H1 (cell line): Measurements from ENCODE around the gene CACNA1E. TPM values are rescaled to one million over a fixed set of nuclear protein-coding genes. Genes with fewer than 3 reads are reported as not detected.

Source experiments
- CTCF ChIA-PET: fragments of 300-600 bp; sonication (Branson Sonifier 250); formaldehyde crosslinking; loops from one replicate; lab custom pipeline; 2021; ENCODE audit not compliant: partially characterized antibody; lab: Charles Lee
- POLR2A ChIA-PET: fragments of 300-600 bp; sonication (Branson Sonifier 250); formaldehyde crosslinking; loops from one replicate; lab custom pipeline; 2021; ENCODE audit warnings: inconsistent platforms; ENCODE audit not compliant: partially characterized antibody; lab: Charles Lee
- DNase-seq, 2 experiments: peaks; one replicate each; pipeline versions ENCODE4 v3.0.0 to v3.0.0-alpha.2; 2010 to 2022; ENCODE audit warnings: low spot score in 2 of 2, low read depth in 1 of 2, mixed read lengths in 1 of 2
- FAIRE-seq: peaks from 2 replicates; lab custom pipeline; 2011; peaks lifted over from hg19 to GRCh38; lab: Jason Lieb, UNC
- H2AFZ ChIP-seq: 2 replicates; pipeline ENCODE4 v1.8.1; 2012; ENCODE audit warnings: low read length, inconsistent platforms
- H2AK5ac ChIP-seq: 2 replicates; pipeline ENCODE4 v1.6.1; 2013; ENCODE audit warnings: low read depth, low read length
- H2BK120ac ChIP-seq: replicated peaks from 2 replicates; pipeline ENCODE3; 2013; ENCODE audit warnings: low read depth, low read length, inconsistent platforms
- H2BK12ac ChIP-seq: 2 replicates; pipeline ENCODE4 v1.6.1; 2013; ENCODE audit warnings: low read depth, low read length
- H2BK15ac ChIP-seq: 2 replicates; pipeline ENCODE4 v1.6.1; 2013; ENCODE audit warnings: low read length
- H2BK20ac ChIP-seq: 2 replicates; pipeline ENCODE4 v1.6.1; 2013; ENCODE audit warnings: low read length
- H2BK5ac ChIP-seq: 2 replicates; pipeline ENCODE4 v1.6.1; 2013; ENCODE audit warnings: low read depth, low read length
- H3K14ac ChIP-seq: 2 replicates; pipeline ENCODE4 v1.6.1; 2013; ENCODE audit warnings: inconsistent platforms; ENCODE audit not compliant: insufficient read length
- H3K18ac ChIP-seq: 2 replicates; pipeline ENCODE4 v1.6.1; 2013; ENCODE audit warnings: low read length; ENCODE audit errors: extremely low read depth
- H3K23ac ChIP-seq: 2 replicates; pipeline ENCODE4 v1.6.1; 2013; ENCODE audit warnings: inconsistent platforms; ENCODE audit not compliant: insufficient read length
- H3K23me2 ChIP-seq: 2 replicates; pipeline ENCODE4 v1.6.1; 2013; ENCODE audit warnings: low read depth, low read length
- H3K27ac ChIP-seq: 2 replicates; pipeline ENCODE4 v1.6.1; 2011; ENCODE audit warnings: low read depth, low read length, inconsistent platforms
- H3K27me3 ChIP-seq, 4 experiments: replicated peaks in 1 of 4; 1 replicate in 1 of 4; 2 replicates in 3 of 4; pipeline versions ENCODE4 v1.6.1 to v1.8.1; 2011 to 2013; ENCODE audit warnings: low read length in 3 of 4, mild to moderate bottlenecking in 3 of 4, inconsistent platforms in 2 of 4, mixed read lengths in 2 of 4, moderate library complexity in 1 of 4; ENCODE audit not compliant: control insufficient read depth in 3 of 4, insufficient read depth in 3 of 4; ENCODE audit errors: extremely low read depth in 1 of 4
- H3K36me3 ChIP-seq, 4 experiments: 2 replicates each; pipeline versions ENCODE4 v1.6.1 to v1.8.1; 2011 to 2013; ENCODE audit warnings: mild to moderate bottlenecking in 4 of 4, low read length in 3 of 4, moderate library complexity in 2 of 4, control low read depth in 1 of 4, inconsistent platforms in 1 of 4; ENCODE audit not compliant: insufficient read depth in 4 of 4, control insufficient read depth in 2 of 4
- H3K4ac ChIP-seq: replicated peaks from 2 replicates; pipeline ENCODE3; 2013; ENCODE audit warnings: low read length, low read depth, mixed read lengths, inconsistent platforms; ENCODE audit not compliant: insufficient read length
- H3K4me1 ChIP-seq, 4 experiments: replicated peaks in 1 of 4; 1 replicate in 1 of 4; 2 replicates in 3 of 4; pipeline versions ENCODE4 v1.6.1 to v1.8.1; 2011 to 2013; ENCODE audit warnings: low read length in 3 of 4, inconsistent platforms in 2 of 4, mixed read lengths in 1 of 4; ENCODE audit not compliant: insufficient read depth in 4 of 4, control insufficient read depth in 3 of 4
- H3K4me2 ChIP-seq, 2 experiments: 2 replicates each; pipeline versions ENCODE4 v1.6.1 to v1.8.1; 2011 to 2013; ENCODE audit warnings: low read depth in 2 of 2, low read length in 2 of 2, control low read depth in 1 of 2, inconsistent platforms in 1 of 2, mild to moderate bottlenecking in 1 of 2; ENCODE audit not compliant: insufficient read depth in 1 of 2
- H3K4me3 ChIP-seq, 4 experiments: fragments of 200-600, 300-600 bp in 1 of 4; sonication (generic), shearing (Covaris generic), sonication (Bioruptor Twin) in 1 of 4; 2 replicates each; pipeline versions ENCODE4 v1.5.1 to v1.8.1; 2011 to 2016; ENCODE audit warnings: low read length in 4 of 4, low read depth in 3 of 4, control low read depth in 2 of 4, inconsistent platforms in 2 of 4, mild to moderate bottlenecking in 2 of 4, mixed read lengths in 1 of 4, moderate library complexity in 1 of 4; ENCODE audit not compliant: insufficient read depth in 2 of 4; ENCODE audit errors: extremely low read depth in 1 of 4
- H3K56ac ChIP-seq: replicated peaks from 2 replicates; pipeline ENCODE3; 2013; ENCODE audit warnings: low read depth, mild to moderate bottlenecking, mixed read lengths, low read length, inconsistent platforms; ENCODE audit not compliant: insufficient read length
- H3K79me1 ChIP-seq: 2 replicates; pipeline ENCODE4 v1.6.1; 2013; ENCODE audit warnings: low read depth, low read length, control low read depth
- H3K79me2 ChIP-seq, 2 experiments: 2 replicates each; pipeline versions ENCODE4 v1.6.1 to v1.8.1; 2012 to 2013; ENCODE audit warnings: low read length in 2 of 2, mild to moderate bottlenecking in 2 of 2, inconsistent platforms in 1 of 2; ENCODE audit not compliant: insufficient read depth in 2 of 2, control insufficient read depth in 1 of 2
- H3K9ac ChIP-seq, 4 experiments: replicated peaks in 1 of 4; 1 replicate in 1 of 4; 2 replicates in 3 of 4; pipeline versions ENCODE4 v1.6.1 to v1.8.1; 2011 to 2013; ENCODE audit warnings: low read depth in 3 of 4, low read length in 3 of 4, control low read depth in 2 of 4, mild to moderate bottlenecking in 2 of 4, moderate library complexity in 2 of 4, inconsistent platforms in 1 of 4; ENCODE audit errors: extremely low read depth in 1 of 4
- H3K9me3 ChIP-seq, 2 experiments: 2 replicates each; pipeline versions ENCODE4 v1.6.1 to v1.8.1; 2012 to 2013; ENCODE audit warnings: mild to moderate bottlenecking in 2 of 2, moderate library complexity in 2 of 2, control low read depth in 1 of 2, inconsistent platforms in 1 of 2, low read depth in 1 of 2, low read length in 1 of 2, mixed read lengths in 1 of 2; ENCODE audit not compliant: insufficient read depth in 2 of 2
- H4K20me1 ChIP-seq, 2 experiments: replicated peaks in 1 of 2; 2 replicates each; pipeline versions ENCODE3 to v1.8.1; 2011 to 2013; ENCODE audit warnings: inconsistent platforms in 2 of 2, low read length in 2 of 2, mild to moderate bottlenecking in 1 of 2; ENCODE audit not compliant: insufficient read depth in 2 of 2, control insufficient read depth in 1 of 2
- H4K5ac ChIP-seq: 2 replicates; pipeline ENCODE4 v1.6.1; 2013; ENCODE audit warnings: low read length, low read depth, mixed read lengths, inconsistent platforms; ENCODE audit not compliant: insufficient read length
- H4K8ac ChIP-seq: 2 replicates; pipeline ENCODE4 v1.8.0; 2013; ENCODE audit warnings: mild to moderate bottlenecking, moderate library complexity, low read length, inconsistent platforms; ENCODE audit not compliant: insufficient read depth; ENCODE audit errors: extremely low read depth
- H4K91ac ChIP-seq: replicated peaks from 2 replicates; pipeline ENCODE3; 2013; ENCODE audit warnings: low read length, mixed read lengths, inconsistent platforms; ENCODE audit not compliant: insufficient read length
- BACH1 ChIP-seq: IDR thresholded peaks from 2 replicates; pipeline ENCODE4 v1.6.1; 2012; ENCODE audit warnings: low read length, improper control_type of control experiment
- CHD1 ChIP-seq: IDR thresholded peaks from 2 replicates; pipeline ENCODE4 v1.6.1; 2012; ENCODE audit warnings: low read depth, low read length, improper control_type of control experiment
- HDAC6 ChIP-seq: IDR thresholded peaks from one replicate; pipeline ENCODE4 v1.7.1; 2012; ENCODE audit warnings: low read depth, mild to moderate bottlenecking, inconsistent platforms, low read length, moderate library complexity
- NRF1 ChIP-seq: IDR thresholded peaks from 2 replicates; pipeline ENCODE4 v1.6.1; 2011; ENCODE audit warnings: mild to moderate bottlenecking, low read depth, low read length, improper control_type of control experiment
- PHF8 ChIP-seq: fragments of 200-600 bp; sonication (generic); conservative IDR thresholded peaks from 2 replicates; pipeline ENCODE4 v1.7.1; 2012; ENCODE audit warnings: low read depth, mild to moderate bottlenecking, inconsistent platforms, low read length, moderate library complexity
- RNF2 ChIP-seq: fragments of 200-900, 300-1000 bp; sonication (generic); IDR thresholded peaks from 2 replicates; pipeline ENCODE4 v1.7.1; 2016; ENCODE audit warnings: borderline replicate concordance, low read depth, mild to moderate bottlenecking, antibody characterized with exemption, low read length; ENCODE audit not compliant: poor library complexity, severe bottlenecking; ENCODE audit errors: missing control alignments
- SIRT6 ChIP-seq: IDR thresholded peaks from one replicate; pipeline ENCODE4 v1.7.1; 2012; ENCODE audit warnings: low read length, inconsistent platforms
- SIX5 ChIP-seq: IDR thresholded peaks from 2 replicates; pipeline ENCODE4 v1.6.1; 2011; ENCODE audit warnings: mild to moderate bottlenecking, low read depth, low read length
- SP1 ChIP-seq: IDR thresholded peaks from 2 replicates; pipeline ENCODE4 v1.6.1; 2011; ENCODE audit warnings: low read depth, low read length
- WGBS, 2 experiments: shearing (Covaris generic) in 1 of 2; methylation state at CpG; one replicate each; pipeline versions ENCODE4 v1.1.6 to v1.1.7; 2013 to 2015; ENCODE audit warnings: low lambda C conversion rate in 2 of 2, mixed read lengths in 2 of 2, inconsistent platforms in 1 of 2, low coverage in 1 of 2, missing lambda C conversion rate in 1 of 2; ENCODE audit not compliant: insufficient replicate concordance in 2 of 2, insufficient coverage in 1 of 2, insufficient read length in 1 of 2; ENCODE audit errors: extremely low coverage in 1 of 2, missing lambda C conversion rate in 1 of 2; 5-methylcytosine and 5-hydroxymethylcytosine counted together
- polyA plus RNA-seq, 7 experiments: library from polyadenylated mRNA; depleted of rRNA in 3 of 7; stranded (reverse) in 5 of 7; unstranded in 2 of 7; fragments of >200 nt in 5 of 7; fragments of 200-250 nt in 2 of 7; gene quantifications; 1 replicate in 5 of 7; 2 replicates in 1 of 7; 4 replicates in 1 of 7; pipeline versions ENCODE4 v1.2.1 to v1.2.3, GENCODE V29; 2011 to 2013; ENCODE audit warnings: missing spikeins in 2 of 7, mixed read lengths in 2 of 7
- total RNA-seq: library from RNA; stranded (reverse); fragmentation: NEBNext Ultra II Directional; extraction: Animal tissue kit (Norgen Biotek cat#: 25700); gene quantifications from 2 replicates; pipeline ENCODE4 v1.2.1, GENCODE V29; 2021
- TF ChIP-seq, protein P1 (sequence below), 3 experiments: IDR thresholded peaks; 1 replicate in 2 of 3; 2 replicates in 1 of 3; pipeline versions ENCODE4 v1.5.1 to v1.6.1; 2011; ENCODE audit warnings: low read length in 3 of 3, mild to moderate bottlenecking in 3 of 3, inconsistent platforms in 2 of 3, low read depth in 1 of 3, moderate library complexity in 1 of 3; ENCODE audit not compliant: insufficient read depth in 1 of 3; ENCODE audit errors: control extremely low read depth in 1 of 3
- TF ChIP-seq, protein P2 (sequence below): IDR thresholded peaks from 2 replicates; pipeline ENCODE4 v1.6.1; 2012; ENCODE audit warnings: inconsistent platforms

Gene CACNA1E
- total and polyA plus RNA-seq, 2 of the 8 experiments (the other 6 are each of a cell fraction or from before 2014, with no cell fraction given): 0.98 to 1.3 TPM

DNA sequence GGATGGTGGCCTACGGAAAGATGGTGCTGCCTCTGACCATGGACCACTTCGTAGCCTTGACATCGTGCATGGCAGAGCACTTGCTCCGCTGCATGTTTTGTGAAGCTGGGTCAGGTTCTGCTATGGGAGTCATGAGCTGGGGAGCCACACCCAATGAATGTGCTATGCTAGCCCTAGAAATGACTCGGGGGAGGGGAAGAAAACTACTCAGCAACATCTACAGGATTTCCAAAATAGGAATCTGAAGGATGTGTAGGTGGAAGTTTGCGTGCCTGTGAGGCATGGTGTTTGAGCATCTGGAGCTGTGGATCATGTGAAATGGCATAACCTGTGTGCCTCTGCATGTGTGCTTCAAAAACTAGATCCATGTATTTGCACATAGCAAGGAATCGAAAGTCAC lies 247.3 kb downstream of the CACNA1E start:
- no peaks in the 10 kb centered on the region for H3K79me1 ChIP-seq
- H3K9me3 ChIP-seq: no peaks in the 10 kb centered on the region
- H3K9ac ChIP-seq: no peak overlapping the region
- H3K23ac ChIP-seq: no peak overlapping the region
- H4K5ac ChIP-seq: no peak overlapping the region
- no peak overlapping the region for H3K18ac ChIP-seq
- H3K36me3 ChIP-seq: no peaks in the 10 kb centered on the region
- no peak overlapping the region for H3K56ac ChIP-seq
- no peak overlapping the region for H2AK5ac ChIP-seq
- no peak overlapping the region for H3K14ac ChIP-seq
- no peaks in the 10 kb centered on the region for H3K27me3 ChIP-seq
- no peak overlapping the region for H2BK120ac ChIP-seq
- H3K4me1 ChIP-seq: no peaks in the 10 kb centered on the region; a peak in 1 of 7 replicates
- H3K23me2 ChIP-seq: no peaks in the 10 kb centered on the region; the same call in 1 of the 2 replicates
- H2BK20ac ChIP-seq: no peak overlapping the region
- no peak overlapping the region for H3K4me2 ChIP-seq
- no peak overlapping the region for H4K91ac ChIP-seq
- no peak overlapping the region for H2BK5ac ChIP-seq
- no peak overlapping the region for H2BK15ac ChIP-seq
- 85% methylated on average over 7 of the region's 7 CpGs; no CpG with 5 or more reads in 1 of the 2 experiments for WGBS, 2 experiments
- no peak overlapping the region for H3K4ac ChIP-seq
- H3K4me3 ChIP-seq: no peak overlapping the region
- DNase-seq (no peak), FAIRE-seq (no peak)
- H2AFZ ChIP-seq: no peak overlapping the region
- no peak overlapping the region for H2BK12ac ChIP-seq
- no peak overlapping the region for H4K8ac ChIP-seq
- ChIA-PET POLR2A (no interaction called here), CTCF (interaction anchor here (1.0 to 1.5 kb wide), 4 partner anchors 54 to 206 kb away, joined by 3 to 5 read pairs (median 4); no protein-coding TSS in a partner anchor)
- H3K79me2 ChIP-seq: no peaks in the 10 kb centered on the region
- no peak overlapping the region for H3K27ac ChIP-seq
- no peaks in the 10 kb centered on the region for H4K20me1 ChIP-seq
- no peak for TF ChIP-seq SP1
- TF ChIP-seq, protein P1, sequence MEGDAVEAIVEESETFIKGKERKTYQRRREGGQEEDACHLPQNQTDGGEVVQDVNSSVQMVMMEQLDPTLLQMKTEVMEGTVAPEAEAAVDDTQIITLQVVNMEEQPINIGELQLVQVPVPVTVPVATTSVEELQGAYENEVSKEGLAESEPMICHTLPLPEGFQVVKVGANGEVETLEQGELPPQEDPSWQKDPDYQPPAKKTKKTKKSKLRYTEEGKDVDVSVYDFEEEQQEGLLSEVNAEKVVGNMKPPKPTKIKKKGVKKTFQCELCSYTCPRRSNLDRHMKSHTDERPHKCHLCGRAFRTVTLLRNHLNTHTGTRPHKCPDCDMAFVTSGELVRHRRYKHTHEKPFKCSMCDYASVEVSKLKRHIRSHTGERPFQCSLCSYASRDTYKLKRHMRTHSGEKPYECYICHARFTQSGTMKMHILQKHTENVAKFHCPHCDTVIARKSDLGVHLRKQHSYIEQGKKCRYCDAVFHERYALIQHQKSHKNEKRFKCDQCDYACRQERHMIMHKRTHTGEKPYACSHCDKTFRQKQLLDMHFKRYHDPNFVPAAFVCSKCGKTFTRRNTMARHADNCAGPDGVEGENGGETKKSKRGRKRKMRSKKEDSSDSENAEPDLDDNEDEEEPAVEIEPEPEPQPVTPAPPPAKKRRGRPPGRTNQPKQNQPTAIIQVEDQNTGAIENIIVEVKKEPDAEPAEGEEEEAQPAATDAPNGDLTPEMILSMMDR (IDR thresholded peaks at IDR 0.05; ENCODE audit: control extremely low read depth in 1 of 3, insufficient read depth in 1 of 3, low read depth in 1 of 3, low read length in 3 of 3): no peak
- no peak for TF ChIP-seq NRF1
- TF ChIP-seq CHD1: no peak
- TF ChIP-seq, protein P2, sequence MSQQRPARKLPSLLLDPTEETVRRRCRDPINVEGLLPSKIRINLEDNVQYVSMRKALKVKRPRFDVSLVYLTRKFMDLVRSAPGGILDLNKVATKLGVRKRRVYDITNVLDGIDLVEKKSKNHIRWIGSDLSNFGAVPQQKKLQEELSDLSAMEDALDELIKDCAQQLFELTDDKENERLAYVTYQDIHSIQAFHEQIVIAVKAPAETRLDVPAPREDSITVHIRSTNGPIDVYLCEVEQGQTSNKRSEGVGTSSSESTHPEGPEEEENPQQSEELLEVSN: no peak
- TF ChIP-seq SIX5: no peak
- no peak for TF ChIP-seq RNF2
- no peak for TF ChIP-seq SIRT6
- TF ChIP-seq HDAC6: no peak
- TF ChIP-seq PHF8: no peak
- TF ChIP-seq BACH1: no peak
